Measurements from ENCODE around the gene FARS2. TPM values are rescaled to one million over a fixed set of nuclear protein-coding genes. Genes with fewer than 3 reads are reported as not detected.
"Not testable (repeated sequence)": the region's sequence is repeated elsewhere in the genome, so short reads cannot be mapped to it uniquely, and the experiment has no call there.

FARS2 gene
- total RNA-seq, 4 donors from 2014 or later: 2.6 to 21.9 (median 15.0) TPM

DNA sequence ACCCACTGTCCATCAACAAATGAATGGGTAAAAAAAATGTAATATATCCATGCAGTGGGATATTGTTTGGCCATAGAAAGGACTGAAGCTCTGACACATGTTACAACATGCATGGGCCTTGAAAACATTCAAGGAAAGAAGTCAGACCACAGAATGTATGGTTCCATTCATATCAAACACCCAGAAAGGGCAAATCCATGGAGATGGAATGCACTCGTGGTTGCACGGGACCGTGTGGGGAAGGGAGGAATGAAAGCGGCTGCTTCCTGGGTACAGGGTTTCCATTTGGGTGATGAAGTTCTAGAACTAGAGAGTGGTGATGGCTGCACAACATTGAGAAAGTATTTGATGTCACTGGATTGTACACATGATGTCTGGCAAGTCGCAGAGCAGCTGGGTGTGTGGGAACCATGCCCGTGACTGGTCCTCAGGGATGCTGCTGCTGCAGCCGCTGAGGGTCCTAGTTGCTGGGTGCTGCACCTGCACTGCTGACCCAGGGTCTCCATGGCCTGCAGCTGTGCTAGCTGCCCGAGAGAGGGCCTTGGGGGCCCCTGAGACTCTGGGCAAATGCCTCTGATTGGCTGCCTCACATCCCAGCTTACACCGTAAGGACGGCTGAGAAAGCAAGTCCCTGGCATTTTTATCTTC, 525.1 kb downstream of the FARS2 start:
- TF ChIP-seq EP300 (IDR thresholded peaks at IDR 0.05; ENCODE audit: low read depth): no peak
- no peak for TF ChIP-seq POLR2AphosphoS5 (IDR thresholded peaks at IDR 0.05)
- TF ChIP-seq, protein P1, sequence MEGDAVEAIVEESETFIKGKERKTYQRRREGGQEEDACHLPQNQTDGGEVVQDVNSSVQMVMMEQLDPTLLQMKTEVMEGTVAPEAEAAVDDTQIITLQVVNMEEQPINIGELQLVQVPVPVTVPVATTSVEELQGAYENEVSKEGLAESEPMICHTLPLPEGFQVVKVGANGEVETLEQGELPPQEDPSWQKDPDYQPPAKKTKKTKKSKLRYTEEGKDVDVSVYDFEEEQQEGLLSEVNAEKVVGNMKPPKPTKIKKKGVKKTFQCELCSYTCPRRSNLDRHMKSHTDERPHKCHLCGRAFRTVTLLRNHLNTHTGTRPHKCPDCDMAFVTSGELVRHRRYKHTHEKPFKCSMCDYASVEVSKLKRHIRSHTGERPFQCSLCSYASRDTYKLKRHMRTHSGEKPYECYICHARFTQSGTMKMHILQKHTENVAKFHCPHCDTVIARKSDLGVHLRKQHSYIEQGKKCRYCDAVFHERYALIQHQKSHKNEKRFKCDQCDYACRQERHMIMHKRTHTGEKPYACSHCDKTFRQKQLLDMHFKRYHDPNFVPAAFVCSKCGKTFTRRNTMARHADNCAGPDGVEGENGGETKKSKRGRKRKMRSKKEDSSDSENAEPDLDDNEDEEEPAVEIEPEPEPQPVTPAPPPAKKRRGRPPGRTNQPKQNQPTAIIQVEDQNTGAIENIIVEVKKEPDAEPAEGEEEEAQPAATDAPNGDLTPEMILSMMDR (IDR thresholded peaks at IDR 0.05): no peak
- TF ChIP-seq POLR2A (IDR thresholded peaks at IDR 0.05): no peak
- in situ Hi-C loops (cut with MboI; ENCODE audit: low pct_ligation_motif_present in 1 of 4, low pct_unique_long_range_greater_than_20kb in 1 of 4, low sequenced_read_pairs in 3 of 4): no loop called here
- H3K4me3 ChIP-seq: no peak overlapping the region
- no peaks in the 10 kb centered on the region for H3K36me3 ChIP-seq
- peaks cover 7 to 19% (median 13%) of the 10 kb centered on the region in 4 donors for H3K4me1 ChIP-seq
- intact Hi-C loops (cut with DNase I; ENCODE audit: low total_unique reads): no loop called here
- H3K9me3 ChIP-seq: no peaks in the 10 kb centered on the region
- 80% methylated on average over 10 of the region's 10 CpGs; no CpG with 5 or more reads in 1 of the 2 donors for WGBS, 2 donors (ENCODE audit: low coverage in 1 of 2)
- H3K27me3 ChIP-seq: no peaks in the 10 kb centered on the region
- DNase-seq: no peak
- H3K27ac ChIP-seq: no peak overlapping the region

DNA sequence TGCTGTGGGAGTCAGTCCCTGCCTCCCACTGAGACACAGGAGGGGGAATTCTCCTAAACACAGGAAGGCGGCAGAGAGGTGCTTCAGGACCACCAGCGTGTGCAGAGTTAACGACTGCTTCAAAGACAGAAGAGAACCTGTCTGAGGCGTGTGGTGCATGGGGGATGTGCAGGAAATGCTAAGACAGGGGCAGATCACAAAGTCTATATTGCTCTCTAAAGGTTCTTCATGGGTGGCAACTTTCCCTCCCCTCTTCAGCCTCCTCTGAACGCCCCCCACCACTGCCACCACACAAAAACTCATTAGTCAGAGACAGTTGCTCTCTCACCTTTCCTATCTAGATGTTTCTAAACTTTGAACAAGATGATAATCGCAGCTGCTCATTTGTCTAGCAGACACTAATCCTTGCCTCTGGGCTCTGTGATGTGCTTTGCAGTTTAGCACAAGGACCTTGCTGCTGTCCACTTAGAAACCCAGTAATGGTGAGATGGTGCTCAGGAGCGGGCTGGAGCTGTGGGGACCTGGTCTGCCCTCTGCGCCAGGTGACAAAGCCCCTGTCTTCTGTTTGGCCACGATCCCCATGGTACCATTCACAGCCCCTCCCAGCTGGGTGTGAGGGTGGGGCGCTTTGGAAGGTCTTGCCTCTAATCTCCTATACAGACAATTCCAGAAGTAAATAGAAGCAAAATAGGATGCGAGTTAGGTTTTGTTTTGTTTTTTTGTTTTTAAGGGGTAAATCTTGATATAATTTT, 525.8 kb downstream of the FARS2 start:
- no peak for TF ChIP-seq POLR2A (IDR thresholded peaks at IDR 0.05)
- no peak for TF ChIP-seq EP300 (IDR thresholded peaks at IDR 0.05; ENCODE audit: low read depth)
- TF ChIP-seq POLR2AphosphoS5 (IDR thresholded peaks at IDR 0.05): no peak
- TF ChIP-seq, protein P1 (IDR thresholded peaks at IDR 0.05): no peak
- 55 to 64% methylated on average over 3 to 11 of the region's 11 CpGs for WGBS, 2 donors (ENCODE audit: low coverage in 1 of 2)
- H3K27me3 ChIP-seq: no peaks in the 10 kb centered on the region
- H3K4me3 ChIP-seq: no peak overlapping the region
- H3K36me3 ChIP-seq: no peaks in the 10 kb centered on the region
- H3K9me3 ChIP-seq: no peaks in the 10 kb centered on the region
- no peak for DNase-seq
- H3K27ac ChIP-seq: no peak overlapping the region
- intact Hi-C loops (cut with DNase I; ENCODE audit: low total_unique reads): no loop called here
- in situ Hi-C loops (cut with MboI; ENCODE audit: low pct_ligation_motif_present in 1 of 4, low pct_unique_long_range_greater_than_20kb in 1 of 4, low sequenced_read_pairs in 3 of 4): no loop called here
- H3K4me1 ChIP-seq: peaks cover 6 to 16% (median 9%) of the 10 kb centered on the region in 4 donors

DNA sequence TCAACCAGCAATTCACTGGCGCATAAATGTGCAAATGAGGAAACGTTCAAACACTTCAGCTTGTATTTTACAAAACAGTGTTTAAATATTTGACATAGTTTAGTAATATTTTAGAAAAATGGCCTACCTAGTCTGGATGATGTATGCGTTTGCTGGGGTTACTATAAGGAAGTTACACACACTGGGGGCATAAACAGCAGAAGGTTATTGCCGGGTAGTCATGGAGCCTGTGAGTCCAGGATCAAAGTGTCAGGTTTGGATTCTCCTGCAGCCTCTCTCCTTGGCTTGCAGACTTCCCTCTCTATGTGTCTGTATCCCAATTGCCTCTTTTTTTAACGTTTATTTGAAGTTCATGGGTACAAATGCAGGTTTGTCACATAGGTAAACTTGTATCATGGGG, 528.1 kb downstream of the FARS2 start:
- H3K4me3 ChIP-seq; H3K36me3 ChIP-seq; DNase-seq; H3K4me1 ChIP-seq; H3K27me3 ChIP-seq; in situ Hi-C loops (cut with MboI; ENCODE audit: low pct_ligation_motif_present in 1 of 4, low pct_unique_long_range_greater_than_20kb in 1 of 4, low sequenced_read_pairs in 3 of 4); intact Hi-C loops (cut with DNase I; ENCODE audit: low total_unique reads); H3K9me3 ChIP-seq; H3K27ac ChIP-seq: not testable (repeated sequence)
- WGBS, 2 donors (ENCODE audit: low coverage in 1 of 2): 49 to 58% methylated on average over 4 to 5 of the region's 5 CpGs

DNA sequence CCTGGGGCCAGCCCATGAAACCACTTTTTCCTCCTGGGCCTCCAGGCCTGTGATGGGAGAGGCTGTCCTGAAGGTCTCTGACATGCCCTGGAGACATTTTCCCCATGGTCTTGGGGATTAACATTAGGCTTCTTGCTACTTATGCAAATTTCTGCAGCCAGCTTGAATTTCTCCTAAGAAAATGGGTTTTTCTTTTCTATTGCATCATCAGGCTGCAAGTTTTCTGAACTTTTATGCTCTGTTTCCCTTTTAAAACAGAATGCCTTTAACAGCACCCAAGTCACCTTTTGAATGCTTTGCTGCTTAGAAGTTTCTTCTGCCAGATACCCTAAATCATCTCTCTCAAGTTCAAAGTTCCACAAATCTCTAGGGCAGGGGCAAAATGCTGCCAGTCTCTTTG, 535.2 kb downstream of the FARS2 start:
- DNase-seq; intact Hi-C loops (cut with DNase I; ENCODE audit: low total_unique reads); H3K36me3 ChIP-seq; H3K4me1 ChIP-seq; H3K27me3 ChIP-seq; H3K4me3 ChIP-seq; H3K9me3 ChIP-seq; H3K27ac ChIP-seq; in situ Hi-C loops (cut with MboI; ENCODE audit: low pct_ligation_motif_present in 1 of 4, low pct_unique_long_range_greater_than_20kb in 1 of 4, low sequenced_read_pairs in 3 of 4): not testable (repeated sequence)

DNA sequence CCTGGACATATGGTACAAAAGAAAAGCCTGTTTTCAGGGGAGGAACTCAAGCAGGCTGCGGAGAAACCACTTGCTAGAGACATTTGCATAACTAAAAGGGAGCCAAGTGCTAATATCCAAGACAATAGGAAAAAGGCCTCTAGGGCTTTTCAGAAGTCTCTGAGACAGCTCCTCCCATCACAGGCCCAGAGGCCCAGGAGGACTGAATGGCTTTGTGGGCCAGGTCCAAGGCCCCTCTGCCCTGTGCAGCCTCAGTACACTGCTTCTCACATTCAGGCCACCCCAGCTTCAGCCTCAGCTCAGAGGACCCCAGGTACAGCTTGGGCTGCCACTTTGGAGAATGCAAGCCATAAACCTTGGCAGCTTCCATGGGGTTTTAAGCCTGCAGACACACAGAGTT, 545.1 kb downstream of the FARS2 start:
- intact Hi-C loops (cut with DNase I; ENCODE audit: low total_unique reads); H3K36me3 ChIP-seq; H3K27me3 ChIP-seq; DNase-seq; in situ Hi-C loops (cut with MboI; ENCODE audit: low pct_ligation_motif_present in 1 of 4, low pct_unique_long_range_greater_than_20kb in 1 of 4, low sequenced_read_pairs in 3 of 4); H3K4me3 ChIP-seq; H3K9me3 ChIP-seq; H3K4me1 ChIP-seq; H3K27ac ChIP-seq: not testable (repeated sequence)
- WGBS, 2 donors (ENCODE audit: low coverage in 1 of 2): 92 to 100% methylated on average over 1 of the region's 1 CpG

All from transverse colon (tissue), 4 donors.